ENCODE data around the gene B3GNT2.

GRCh38 chr2:62202729-62203128, 6.8 kb downstream of the B3GNT2 start:
- TF ChIP-seq BCL11A (tag by site-specific recombination; IDR thresholded peaks at IDR 0.05; ENCODE audit: low read depth) = no peak
- TF ChIP-seq SP2 (tag by site-specific recombination; IDR thresholded peaks at IDR 0.05) = no peak
- TF ChIP-seq ZNF354C (tag by site-specific recombination; IDR thresholded peaks at IDR 0.05; ENCODE audit: borderline replicate concordance, low read depth) = no peak
- TF ChIP-seq, protein P1, sequence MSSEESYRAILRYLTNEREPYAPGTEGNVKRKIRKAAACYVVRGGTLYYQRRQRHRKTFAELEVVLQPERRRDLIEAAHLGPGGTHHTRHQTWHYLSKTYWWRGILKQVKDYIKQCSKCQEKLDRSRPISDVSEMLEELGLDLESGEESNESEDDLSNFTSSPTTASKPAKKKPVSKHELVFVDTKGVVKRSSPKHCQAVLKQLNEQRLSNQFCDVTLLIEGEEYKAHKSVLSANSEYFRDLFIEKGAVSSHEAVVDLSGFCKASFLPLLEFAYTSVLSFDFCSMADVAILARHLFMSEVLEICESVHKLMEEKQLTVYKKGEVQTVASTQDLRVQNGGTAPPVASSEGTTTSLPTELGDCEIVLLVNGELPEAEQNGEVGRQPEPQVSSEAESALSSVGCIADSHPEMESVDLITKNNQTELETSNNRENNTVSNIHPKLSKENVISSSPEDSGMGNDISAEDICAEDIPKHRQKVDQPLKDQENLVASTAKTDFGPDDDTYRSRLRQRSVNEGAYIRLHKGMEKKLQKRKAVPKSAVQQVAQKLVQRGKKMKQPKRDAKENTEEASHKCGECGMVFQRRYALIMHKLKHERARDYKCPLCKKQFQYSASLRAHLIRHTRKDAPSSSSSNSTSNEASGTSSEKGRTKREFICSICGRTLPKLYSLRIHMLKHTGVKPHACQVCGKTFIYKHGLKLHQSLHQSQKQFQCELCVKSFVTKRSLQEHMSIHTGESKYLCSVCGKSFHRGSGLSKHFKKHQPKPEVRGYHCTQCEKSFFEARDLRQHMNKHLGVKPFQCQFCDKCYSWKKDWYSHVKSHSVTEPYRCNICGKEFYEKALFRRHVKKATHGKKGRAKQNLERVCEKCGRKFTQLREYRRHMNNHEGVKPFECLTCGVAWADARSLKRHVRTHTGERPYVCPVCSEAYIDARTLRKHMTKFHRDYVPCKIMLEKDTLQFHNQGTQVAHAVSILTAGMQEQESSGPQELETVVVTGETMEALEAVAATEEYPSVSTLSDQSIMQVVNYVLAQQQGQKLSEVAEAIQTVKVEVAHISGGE (tag by site-specific recombination; conservative IDR thresholded peaks at IDR 0.05; ENCODE audit: low read depth) = no peak
- TF ChIP-seq ZNF558 (tag by site-specific recombination; IDR thresholded peaks at IDR 0.05) = no peak
- no peak for TF ChIP-seq CTCF (tag by site-specific recombination; IDR thresholded peaks at IDR 0.05)
- TF ChIP-seq, protein P2, sequence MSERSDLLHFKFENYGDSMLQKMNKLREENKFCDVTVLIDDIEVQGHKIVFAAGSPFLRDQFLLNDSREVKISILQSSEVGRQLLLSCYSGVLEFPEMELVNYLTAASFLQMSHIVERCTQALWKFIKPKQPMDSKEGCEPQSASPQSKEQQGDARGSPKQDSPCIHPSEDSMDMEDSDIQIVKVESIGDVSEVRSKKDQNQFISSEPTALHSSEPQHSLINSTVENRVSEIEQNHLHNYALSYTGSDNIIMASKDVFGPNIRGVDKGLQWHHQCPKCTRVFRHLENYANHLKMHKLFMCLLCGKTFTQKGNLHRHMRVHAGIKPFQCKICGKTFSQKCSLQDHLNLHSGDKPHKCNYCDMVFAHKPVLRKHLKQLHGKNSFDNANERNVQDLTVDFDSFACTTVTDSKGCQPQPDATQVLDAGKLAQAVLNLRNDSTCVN (tag by site-specific recombination; optimal IDR thresholded peaks at IDR 0.05) = no peak
